Heart left ventricle (tissue), 16 donors: Measurements from ENCODE around the gene C1orf21. TPM values are rescaled to one million over a fixed set of nuclear protein-coding genes. Genes with fewer than 3 reads are reported as not detected.

Experiments used
- ATAC-seq, 4 donors: fragments of 200-7000 bp; cut with Tn5 transposase; one replicate each; pipeline ENCODE4 v1.9.1; 2020 to 2022; ENCODE audit warnings: moderate library complexity in 4 of 4, mild to moderate bottlenecking in 3 of 4, moderate number of reproducible peaks in 1 of 4
- DNase-seq, 5 donors: peaks; one replicate each; pipeline ENCODE4 v3.0.0-alpha.2; 2020
- H3K27ac ChIP-seq, 12 donors: fragments of 200-600 bp; sonication (generic) in 4 of 12; one replicate each; pipeline versions ENCODE4 v1.5.0 to v1.8.0; 2016 to 2022; ENCODE audit warnings: mild to moderate bottlenecking in 2 of 12
- H3K27me3 ChIP-seq, 9 donors: fragments of 200-600 bp; sonication (generic) in 2 of 9; one replicate each; pipeline versions ENCODE4 v1.5.1 to v1.8.0; 2016 to 2022; ENCODE audit warnings: mild to moderate bottlenecking in 3 of 9
- H3K36me3 ChIP-seq, 9 donors: fragments of 200-600 bp; sonication (generic) in 2 of 9; one replicate each; pipeline versions ENCODE4 v1.5.0 to v1.8.0; 2018 to 2022; ENCODE audit warnings: mild to moderate bottlenecking in 2 of 9
- H3K4me1 ChIP-seq, 12 donors: fragments of 200-600 bp; sonication (generic) in 4 of 12; one replicate each; pipeline versions ENCODE4 v1.5.0 to v1.8.0; 2016 to 2022; ENCODE audit warnings: mild to moderate bottlenecking in 3 of 12
- H3K4me3 ChIP-seq, 12 donors: fragments of 200-600 bp; sonication (generic) in 4 of 12; one replicate each; pipeline versions ENCODE4 v1.5.0 to v1.8.0; 2017 to 2022; ENCODE audit warnings: mild to moderate bottlenecking in 9 of 12, moderate library complexity in 4 of 12
- H3K9me3 ChIP-seq, 12 donors: fragments of 200-600 bp; sonication (generic) in 4 of 12; one replicate each; pipeline versions ENCODE4 v1.5.0 to v1.8.0; 2016 to 2022; ENCODE audit warnings: mild to moderate bottlenecking in 1 of 12
- POLR2A ChIP-seq, 2 donors: fragments of 450-650 bp; IDR thresholded peaks; one replicate each; pipeline ENCODE4 v1.6.1; 2017; ENCODE audit warnings: antibody characterized with exemption in 2 of 2, mild to moderate bottlenecking in 2 of 2, moderate library complexity in 2 of 2
- WGBS, 4 donors: extraction: QIAGEN DNeasy Blood & Tissue Kit in 2 of 4; methylation state at CpG; one replicate each; pipeline versions ENCODE4 v1.1.5 to v1.1.7; 2013 to 2018; 5-methylcytosine and 5-hydroxymethylcytosine counted together
- intact Hi-C, 10 donors: fragments of 100-400 bp; cut with DNase I; formaldehyde crosslinking; loops; one replicate each; pipeline versions ENCODE4 v1.11.1 to v1.14.2; 2022
- polyA plus RNA-seq, 2 donors: library from polyadenylated mRNA; stranded (reverse); fragments of 200-250 nt; gene quantifications; one replicate each; pipeline ENCODE4 v1.2.3, GENCODE V29; 2013
- total RNA-seq, 9 donors: library from RNA; depleted of rRNA in 2 of 9; stranded (reverse); fragments of >200 nt in 2 of 9; fragmentation: NEBNext Ultra II Directional in 3 of 9; extraction: Animal tissue kit (Norgen Biotek cat#: 25700) in 3 of 9; gene quantifications; one replicate each; pipeline versions ENCODE4 v1.1.0 to v1.2.4, GENCODE V29; 2016 to 2023
- TF ChIP-seq, protein P1 (sequence below), 12 donors: fragments of 200-600 bp; sonication (generic) in 4 of 12; IDR thresholded peaks; one replicate each; pipeline versions ENCODE4 v1.5.0 to v1.8.0; 2018 to 2022; ENCODE audit warnings: antibody characterized with exemption in 12 of 12, mild to moderate bottlenecking in 5 of 12
- donor health status: ischemic (EF 13 %, LVEDD 7.1; RV severe dilation, severe dysfunction).
- donor health status: healthy with polysubstance abuse.
- donor health status: DM: no; HTN: yes; CAD: no.
- donor health status: DM: no; HTN: no; CAD: no.
- donor health status: ischemic (EF 25% LVEDD 6.9; RV normal size, moderate dysfunction).
- donor health status: ischemic (EF 25% LVEDD 5.7; RV mildly dilated, moderate dysfunction).
- donor health status: healthy.
- donor health status: DM: yes; HTN: yes; CAD: no.
- donor health status: ischemic (EF 35%, LVEDD 5.7; RV mildly dilated, moderate dysfunction).
- donor health status: nonischemic (EF 11% LVEDD 7.7; RV severe dilation, severe dysfunction).
- donor health status: DM: yes; HTN: yes; CAD: no.
- donor health status: PGD.
- donor health status: ischemic (EF 29% LVEDD 5.4; RV normal size, mild dysfunction).
- donor health status: nonischemic (EF 23%, LVEDD 6.1; RV moderate dilation, normal function).

C1orf21 gene
- total and polyA plus RNA-seq, 11 donors, result 32.0 to 81.3 (median 68.4) TPM

DNA sequence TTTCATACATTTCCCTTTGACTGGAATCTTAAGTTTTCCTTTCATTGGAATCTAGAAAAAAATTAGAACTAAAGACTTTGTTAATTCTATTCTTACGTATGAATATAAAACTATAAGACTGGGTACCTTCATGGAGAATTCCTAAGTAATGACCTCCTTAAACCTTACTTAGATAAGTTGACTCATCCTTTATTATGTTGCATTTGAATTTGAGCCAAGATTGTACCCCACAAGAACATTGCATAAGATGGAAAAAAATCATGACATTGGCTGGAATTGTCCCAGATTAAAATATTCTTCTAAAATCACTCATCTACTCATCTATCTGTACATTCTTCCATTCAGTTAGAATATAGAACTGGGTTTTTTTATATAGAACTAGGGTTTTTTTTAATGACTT, 137.4 kb downstream of the C1orf21 start:
- ATAC-seq, result no peak
- Histone ChIP-seq H3K36me3 (no peaks in the 10 kb centered on the region), H3K4me1 (peaks cover 0 to 19% (median 5%) of the 10 kb centered on the region in 12 donors), H3K27ac (no peak overlapping the region), H3K9me3 (no peaks in the 10 kb centered on the region), H3K27me3 (no peaks in the 10 kb centered on the region), H3K4me3 (no peak overlapping the region)
- no peak for DNase-seq
- TF ChIP-seq POLR2A (IDR thresholded peaks at IDR 0.05), result no peak
- TF ChIP-seq, protein P1, sequence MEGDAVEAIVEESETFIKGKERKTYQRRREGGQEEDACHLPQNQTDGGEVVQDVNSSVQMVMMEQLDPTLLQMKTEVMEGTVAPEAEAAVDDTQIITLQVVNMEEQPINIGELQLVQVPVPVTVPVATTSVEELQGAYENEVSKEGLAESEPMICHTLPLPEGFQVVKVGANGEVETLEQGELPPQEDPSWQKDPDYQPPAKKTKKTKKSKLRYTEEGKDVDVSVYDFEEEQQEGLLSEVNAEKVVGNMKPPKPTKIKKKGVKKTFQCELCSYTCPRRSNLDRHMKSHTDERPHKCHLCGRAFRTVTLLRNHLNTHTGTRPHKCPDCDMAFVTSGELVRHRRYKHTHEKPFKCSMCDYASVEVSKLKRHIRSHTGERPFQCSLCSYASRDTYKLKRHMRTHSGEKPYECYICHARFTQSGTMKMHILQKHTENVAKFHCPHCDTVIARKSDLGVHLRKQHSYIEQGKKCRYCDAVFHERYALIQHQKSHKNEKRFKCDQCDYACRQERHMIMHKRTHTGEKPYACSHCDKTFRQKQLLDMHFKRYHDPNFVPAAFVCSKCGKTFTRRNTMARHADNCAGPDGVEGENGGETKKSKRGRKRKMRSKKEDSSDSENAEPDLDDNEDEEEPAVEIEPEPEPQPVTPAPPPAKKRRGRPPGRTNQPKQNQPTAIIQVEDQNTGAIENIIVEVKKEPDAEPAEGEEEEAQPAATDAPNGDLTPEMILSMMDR (IDR thresholded peaks at IDR 0.05), result no peak
- 92 to 100% (median 96%) methylated on average over 1 of the region's 1 CpG for WGBS, 4 donors
- intact Hi-C loops, result no loop called here

DNA sequence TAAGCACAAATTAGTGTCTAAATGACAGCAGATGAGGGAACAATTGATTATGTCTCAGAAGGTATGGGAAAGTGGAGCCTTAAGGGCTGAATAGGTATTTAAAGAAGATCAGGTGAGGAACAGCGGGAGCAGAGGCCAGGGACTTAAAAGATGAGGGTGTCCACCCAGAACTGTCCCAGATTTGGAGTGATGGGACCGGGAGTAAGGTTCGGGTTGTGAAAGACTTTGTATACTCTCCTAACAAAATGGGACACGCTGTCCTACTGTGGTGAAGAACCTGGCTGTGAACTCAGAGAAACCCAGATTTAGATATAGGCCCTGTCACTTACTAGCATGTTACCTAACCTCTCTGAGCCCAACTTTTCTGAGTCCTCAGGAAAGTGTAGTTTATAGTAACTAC, 140.6 kb downstream of the C1orf21 start:
- ATAC-seq, result peak in 3 of 4 donors; percentile 39 to 48 (median 42)

DNA sequence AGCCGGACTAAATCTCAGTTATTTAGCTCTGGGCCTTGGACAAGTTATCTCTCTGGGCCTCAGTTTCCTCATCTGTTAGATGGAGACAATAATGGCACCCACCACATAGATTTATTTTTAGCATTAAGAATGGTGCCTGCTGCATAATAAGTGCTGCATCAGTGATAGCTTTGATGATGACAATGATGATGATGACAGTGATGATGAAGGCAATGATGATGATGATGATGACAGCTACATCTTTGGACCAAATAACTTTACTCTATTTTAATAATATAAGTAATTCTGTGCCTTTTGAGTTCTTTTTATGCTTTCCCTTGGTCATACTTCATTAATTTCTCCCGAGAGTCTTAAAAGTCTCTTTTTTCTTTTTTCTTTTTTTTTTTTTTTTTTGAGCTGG, 143.4 kb downstream of the C1orf21 start:
- Histone ChIP-seq H3K27ac (no peak overlapping the region), H3K27me3 (no peaks in the 10 kb centered on the region), H3K36me3 (no peaks in the 10 kb centered on the region), H3K4me1 (peaks cover 0 to 46% (median 32%) of the 10 kb centered on the region in 12 donors), H3K4me3 (no peak overlapping the region), H3K9me3 (no peaks in the 10 kb centered on the region)
- intact Hi-C loops, result no loop called here
- 95 to 98% (median 98%) methylated on average over 2 of the region's 2 CpGs for WGBS, 4 donors
- TF ChIP-seq, protein P1 (IDR thresholded peaks at IDR 0.05), result no peak
- TF ChIP-seq POLR2A (IDR thresholded peaks at IDR 0.05), result no peak
- ATAC-seq, result no peak
- no peak for DNase-seq

More for the DNA sequence above, 140.6 kb downstream of the C1orf21 start:
- intact Hi-C loops, result no loop called here
- TF ChIP-seq, protein P1 (IDR thresholded peaks at IDR 0.05), result no peak
- TF ChIP-seq POLR2A (IDR thresholded peaks at IDR 0.05), result no peak
- no peak overlapping the region for H3K4me3 ChIP-seq
- no peak for DNase-seq
- 95 to 96% (median 96%) methylated on average over 4 of the region's 4 CpGs for WGBS, 4 donors
- H3K9me3 ChIP-seq, result no peaks in the 10 kb centered on the region
- H3K27ac ChIP-seq, result no peak overlapping the region
- no peaks in the 10 kb centered on the region for H3K36me3 ChIP-seq
- H3K27me3 ChIP-seq, result no peaks in the 10 kb centered on the region
- H3K4me1 ChIP-seq, result peaks cover 0 to 18% (median 14%) of the 10 kb centered on the region in 12 donors

DNA sequence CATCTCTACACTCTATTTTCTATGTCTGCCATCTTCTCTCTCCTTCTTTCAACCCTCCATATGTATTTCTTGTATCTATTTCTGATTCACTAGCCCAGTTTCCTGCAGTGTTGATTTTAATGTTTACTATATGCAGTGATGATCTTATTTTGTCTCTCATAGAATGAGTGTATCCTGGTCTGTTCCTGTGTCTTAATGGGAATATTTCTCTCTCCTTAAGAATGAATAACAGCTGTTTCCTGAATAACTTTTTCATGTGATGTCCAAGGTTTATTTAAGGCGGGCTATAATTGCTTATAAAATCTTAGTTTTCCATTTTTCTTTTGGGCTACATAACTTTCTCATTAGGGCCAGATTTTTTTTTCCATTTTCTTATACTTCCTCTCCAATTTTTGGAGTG, 144.5 kb downstream of the C1orf21 start:
- 50 to 64% (median 52%) methylated on average over 1 of the region's 1 CpG for WGBS, 4 donors

More for the DNA sequence above, 144.5 kb downstream of the C1orf21 start:
- ATAC-seq (no peak), DNase-seq (no peak)
- H3K4me3 ChIP-seq, result no peak overlapping the region
- H3K27ac ChIP-seq, result peak overlapping the region in 10 of 12 donors; percentile 3 to 76 (median 42)
- H3K4me1 ChIP-seq, result peaks cover 0 to 55% (median 37%) of the 10 kb centered on the region in 12 donors
- no peak for TF ChIP-seq POLR2A (IDR thresholded peaks at IDR 0.05)
- TF ChIP-seq, protein P1 (IDR thresholded peaks at IDR 0.05), result no peak
- intact Hi-C loops, result no loop called here
- H3K27me3 ChIP-seq, result no peaks in the 10 kb centered on the region
- H3K36me3 ChIP-seq, result no peaks in the 10 kb centered on the region
- H3K9me3 ChIP-seq, result peaks cover 0 to 6% (median 0%) of the 10 kb centered on the region in 12 donors
